Stomach (tissue), 4 donors: Measurements from ENCODE around the gene PPM1F.

Source experiments
- CTCF ChIP-seq, 7 experiments: fragments of 450-650 bp in 4 of 7; fragments of 200-600 bp in 3 of 7; sonication (generic) in 3 of 7; IDR thresholded peaks; one replicate each; pipeline ENCODE4 v1.5.1; 2016 to 2019; ENCODE audit warnings: antibody characterized with exemption in 7 of 7, control low read depth in 2 of 7, mild to moderate bottlenecking in 1 of 7
- POLR2A ChIP-seq, 4 donors: fragments of 450-650 bp; IDR thresholded peaks; one replicate each; pipeline ENCODE4 v1.6.1; 2016; ENCODE audit warnings: antibody characterized with exemption in 4 of 4, control low read depth in 2 of 4, mild to moderate bottlenecking in 1 of 4, moderate library complexity in 1 of 4
- POLR2AphosphoS5 ChIP-seq, 3 donors: sonication (generic); formaldehyde crosslinking; IDR thresholded peaks; one replicate each; pipeline ENCODE4 v1.6.1; 2016; ENCODE audit warnings: antibody characterized with exemption in 3 of 3

GRCh38 chr22:21948390-21948789 lies 4.3 kb downstream of the PPM1F start:
- TF ChIP-seq CTCF (IDR thresholded peaks at IDR 0.05) (no peak), POLR2A (IDR thresholded peaks at IDR 0.05) (no peak), POLR2AphosphoS5 (IDR thresholded peaks at IDR 0.05) (no peak)
